Activated CD8-positive, alpha-beta memory T cell treated with anti-CD3 and anti-CD28 coated beads for 36 hours (primary cell): ENCODE data around the gene TIMM44. TPM values are rescaled to one million over a fixed set of nuclear protein-coding genes. Genes with fewer than 3 reads are reported as not detected.

ENCODE experiments used
- CTCF ChIA-PET: fragments of 350-600 bp; sonication (Branson Sonifier 250); formaldehyde crosslinking; loops from one replicate; lab custom pipeline; 2021; ENCODE audit warnings: antibody characterized with exemption; lab: Charles Lee
- POLR2A ChIA-PET: fragments of 350-600 bp; sonication (Branson Sonifier 250); formaldehyde crosslinking; loops from one replicate; lab custom pipeline; 2021; ENCODE audit warnings: antibody characterized with exemption; lab: Charles Lee
- total RNA-seq, 2 experiments: library from RNA; stranded (reverse); gene quantifications; one replicate each; pipeline ENCODE4 v1.2.3, GENCODE V29; 2021

Gene TIMM44
- total RNA-seq, 2 experiments from 2014 or later: 115 to 118 TPM

DNA sequence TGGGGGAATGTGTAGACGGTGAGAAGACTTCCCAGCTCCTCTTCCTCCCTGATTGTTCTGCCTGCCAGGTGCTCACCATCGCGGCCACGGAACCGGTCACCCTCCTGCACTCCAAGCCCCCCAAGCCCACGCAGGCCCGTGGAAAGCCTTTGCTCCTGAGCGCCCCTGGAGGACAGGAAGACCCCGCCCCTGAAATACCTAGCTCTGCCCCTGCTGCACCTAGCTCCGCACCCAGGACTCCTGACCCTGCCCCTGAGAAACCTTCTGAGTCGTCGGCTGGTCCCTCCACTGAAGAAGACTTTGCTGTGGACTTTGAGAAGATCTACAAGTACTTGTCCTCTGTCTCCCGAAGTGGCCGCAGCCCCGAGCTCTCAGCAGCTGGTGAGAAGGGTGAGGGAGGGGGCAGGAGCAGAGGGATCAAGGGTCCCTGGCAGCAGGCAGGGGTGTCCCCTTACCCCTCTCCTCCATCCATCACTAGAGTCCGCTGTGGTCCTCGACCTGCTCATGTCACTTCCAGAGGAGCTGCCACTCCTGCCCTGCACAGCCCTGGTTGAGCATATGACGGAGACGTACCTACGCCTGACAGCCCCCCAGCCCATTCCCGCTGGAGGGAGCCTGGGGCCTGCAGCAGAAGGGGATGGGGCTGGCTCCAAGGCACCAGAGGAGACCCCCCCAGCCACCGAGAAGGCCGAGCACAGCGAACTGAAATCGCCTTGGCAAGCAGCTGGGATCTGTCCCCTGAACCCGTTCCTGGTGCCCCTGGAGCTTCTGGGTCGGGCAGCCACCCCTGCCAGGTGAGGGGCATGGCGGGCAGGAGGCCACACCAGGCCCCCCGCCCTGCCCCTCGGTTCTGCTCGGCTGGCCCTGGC, 21.3 kb downstream of the TIMM44 start:
- POLR2A ChIA-PET: no interaction called here

DNA sequence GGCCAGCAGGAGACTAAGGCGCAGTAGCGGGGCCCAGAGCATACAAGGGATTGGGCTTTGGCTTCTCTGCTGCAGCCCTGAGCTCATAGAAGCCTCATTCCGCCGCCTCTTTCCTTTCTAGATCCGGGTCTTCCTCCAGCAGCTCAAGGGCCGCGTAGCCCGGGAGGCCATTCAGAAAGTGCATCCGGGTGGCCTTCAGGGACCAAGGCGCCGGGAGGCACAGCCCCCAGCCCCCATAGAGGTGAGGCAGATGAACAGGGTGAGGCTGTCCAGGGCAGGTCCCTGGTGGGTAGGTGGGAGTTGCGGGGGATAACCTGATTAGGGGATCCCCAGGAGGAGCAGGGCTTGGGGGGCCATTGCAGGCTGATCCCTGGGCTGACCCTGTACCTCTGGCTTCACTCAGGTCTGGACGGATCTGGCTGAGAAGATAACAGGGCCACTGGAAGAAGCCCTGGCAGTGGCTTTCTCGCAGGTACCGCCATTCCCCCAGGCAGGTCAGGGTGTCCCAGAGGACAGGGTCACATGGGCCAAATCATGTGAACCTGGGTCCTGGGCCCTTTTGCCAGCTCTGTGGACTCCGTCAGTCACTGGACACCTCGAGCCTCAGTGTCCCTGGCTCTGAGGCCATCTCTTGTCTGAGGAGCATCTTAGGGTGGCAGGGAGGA, 22.0 kb downstream of the TIMM44 start:
- POLR2A ChIA-PET: interaction anchor here (1.7 to 2.1 kb wide), 3 partner anchors 18 to 84 kb away, joined by 8 to 14 read pairs (median 11); partner anchors contain the start of genes ELAVL1, MAP2K7 and TIMM44
- CTCF ChIA-PET: interaction anchor here (1.0 to 3.2 kb wide), 3 partner anchors 22 to 241 kb away, joined by 5 to 18 read pairs (median 11); partner anchors contain the start of genes TIMM44 and TRAPPC5

More for the DNA sequence above, 21.3 kb downstream of the TIMM44 start:
- CTCF ChIA-PET: interaction anchor here (0.9 to 3.2 kb wide), 4 partner anchors 21 to 242 kb away, joined by 3 to 18 read pairs (median 8); partner anchors contain the start of genes TIMM44 and TRAPPC5

DNA sequence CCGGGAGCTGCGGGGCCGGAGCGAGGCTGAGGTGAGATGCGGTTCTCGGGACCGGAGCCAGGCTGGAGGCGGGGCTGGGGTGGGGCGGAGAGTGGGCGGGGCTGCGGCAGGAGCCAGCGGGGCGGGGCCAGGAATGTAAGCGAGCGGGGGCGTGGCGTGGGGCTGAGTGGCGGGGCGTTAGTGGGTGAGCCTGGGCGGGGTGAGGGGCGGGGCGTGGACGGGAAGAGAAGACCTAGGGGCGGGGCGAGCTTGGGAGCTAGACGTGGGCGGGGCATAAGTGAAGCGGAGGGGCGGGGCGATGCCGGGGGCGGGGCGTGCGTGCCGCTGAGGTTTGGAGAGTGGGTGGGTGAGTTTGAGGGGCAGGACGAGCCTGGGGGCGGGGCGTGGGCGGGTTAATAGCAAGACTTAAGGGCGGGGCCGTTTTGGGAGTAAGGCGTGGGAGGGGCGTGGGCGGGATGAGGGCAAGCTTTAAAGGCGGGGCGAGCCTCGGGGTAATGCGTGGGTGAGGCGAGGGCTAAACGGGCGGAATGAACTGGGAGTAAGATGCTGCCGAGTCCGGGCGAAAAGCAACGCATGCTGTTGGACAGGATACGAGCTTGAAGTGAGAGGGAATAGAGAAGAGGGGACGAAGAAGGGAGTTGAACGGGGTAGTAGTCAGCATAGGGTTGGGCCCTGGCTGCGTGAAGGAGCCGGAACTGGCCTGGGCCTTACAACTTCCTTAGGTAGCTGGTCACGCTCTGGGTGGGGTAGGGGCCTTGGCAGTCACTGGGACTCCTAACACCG, 22.8 kb downstream of the TIMM44 start:
- POLR2A ChIA-PET: interaction anchor here (1.0 to 2.1 kb wide), 4 partner anchors 17 to 85 kb away, joined by 3 to 14 read pairs (median 10); partner anchors contain the start of genes ELAVL1, MAP2K7 and TIMM44
- CTCF ChIA-PET: interaction anchor here (1.0 to 3.2 kb wide), 3 partner anchors 23 to 52 kb away, joined by 3 to 18 read pairs (median 11); partner anchors contain the start of gene TIMM44

DNA sequence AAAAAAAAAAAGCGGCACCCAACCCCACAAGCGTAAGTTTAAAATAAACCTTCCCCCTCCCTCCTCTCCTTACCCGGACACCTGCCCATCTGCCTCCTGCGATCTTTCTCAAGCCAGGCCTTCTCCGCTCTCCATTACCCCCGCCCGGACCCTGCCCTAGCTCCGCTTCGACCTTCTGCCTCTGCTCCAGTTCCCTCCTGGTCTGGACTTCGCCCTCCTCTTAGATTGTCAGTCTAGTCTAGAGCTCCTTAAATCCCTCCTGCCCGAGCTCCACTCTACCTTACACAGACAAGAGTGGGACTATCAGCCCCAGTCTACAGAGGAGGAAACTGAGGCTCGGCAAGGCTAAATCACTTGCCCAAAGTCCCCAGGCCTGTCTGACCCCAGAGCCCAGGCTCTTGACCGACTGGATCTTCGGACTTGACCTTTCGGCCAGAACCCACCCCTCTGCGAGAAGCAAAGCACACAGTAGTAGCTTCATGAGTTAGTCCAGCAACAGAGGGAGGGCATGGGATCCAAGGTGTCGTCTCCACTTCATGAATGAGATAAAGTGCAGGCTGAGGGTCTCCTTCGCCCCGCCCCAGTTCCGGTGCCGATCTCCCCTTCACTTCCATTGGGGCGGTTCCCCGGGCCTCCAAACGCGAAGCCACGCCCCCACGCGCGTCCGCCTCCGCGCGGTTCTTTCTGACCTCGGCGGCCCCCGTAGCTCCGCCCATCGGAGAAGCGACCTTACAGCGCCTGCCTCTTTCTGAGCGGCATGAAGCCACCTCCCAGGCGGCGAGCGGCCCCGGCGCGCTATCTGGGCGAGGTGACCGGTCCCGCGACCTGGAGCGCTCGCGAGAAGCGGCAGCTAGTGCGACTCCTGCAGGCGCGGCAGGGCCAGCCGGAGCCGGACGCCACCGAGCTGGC, 23.6 kb downstream of the TIMM44 start, which contains the start of gene SNAPC2:
Gene SNAPC2, plus strand, starts transcription at position 729 of the 909 bp plus-strand sequence. Its CDS starts 29 bp downstream, at position 758.
- ChIA-PET CTCF (interaction anchor here (0.6 to 4.9 kb wide), 5 partner anchors 16 to 912 kb away, joined by 3 to 24 read pairs (median 5); partner anchors contain the start of genes MAP2K7 and TIMM44), POLR2A (interaction anchor here (0.6 to 2.1 kb wide), 6 partner anchors 16 to 86 kb away, joined by 3 to 14 read pairs (median 6); partner anchors contain the start of genes ELAVL1, MAP2K7 and TIMM44)

DNA sequence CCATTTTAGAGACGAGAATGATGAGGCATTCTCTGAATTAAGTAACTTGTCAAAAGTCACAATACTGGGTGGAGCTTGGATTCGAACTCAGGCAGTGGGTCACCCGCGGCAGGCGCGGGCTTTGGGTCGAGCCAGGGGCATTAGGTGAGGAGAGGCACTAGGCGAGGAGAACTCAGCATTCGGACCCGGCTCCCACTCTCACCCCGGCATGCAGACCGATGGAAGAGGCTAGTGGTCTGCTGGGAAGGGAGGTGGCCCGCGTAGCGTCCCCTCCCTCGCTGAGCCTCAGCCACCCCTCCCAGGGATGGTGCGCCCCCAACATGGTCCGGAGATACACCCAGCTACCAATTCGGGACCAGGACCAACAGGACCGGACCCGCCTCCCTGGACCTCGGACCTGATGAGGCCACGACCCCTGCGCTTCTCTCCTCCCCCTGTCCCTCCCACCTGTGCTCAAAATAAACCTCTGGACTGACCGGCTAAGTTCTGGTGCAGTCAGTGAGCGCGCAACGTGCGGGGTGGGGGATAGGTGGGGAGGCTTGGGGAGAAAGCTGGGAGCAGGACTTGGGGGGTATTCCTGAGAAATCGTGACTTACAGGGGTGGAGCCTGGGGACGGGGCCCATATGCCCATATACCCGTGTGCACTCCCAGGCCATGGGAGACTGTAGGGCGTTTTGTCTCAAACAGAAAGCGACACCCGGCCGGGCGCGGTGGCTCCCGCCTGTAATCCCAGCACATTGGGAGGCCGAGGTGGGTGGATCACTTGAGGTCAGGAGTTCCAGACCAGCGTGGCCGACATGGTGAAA, 24.6 kb downstream of the TIMM44 start:
- ChIA-PET POLR2A (interaction anchor here (0.6 to 0.7 kb wide), 2 partner anchors 25 to 350 kb away, joined by 3 to 4 read pairs; partner anchors contain the start of gene TIMM44), CTCF (interaction anchor here (0.6 to 4.9 kb wide), 9 partner anchors 10 to 913 kb away, joined by 3 to 24 read pairs (median 5); partner anchors contain the start of genes ELAVL1, MAP2K7 and TIMM44)

DNA sequence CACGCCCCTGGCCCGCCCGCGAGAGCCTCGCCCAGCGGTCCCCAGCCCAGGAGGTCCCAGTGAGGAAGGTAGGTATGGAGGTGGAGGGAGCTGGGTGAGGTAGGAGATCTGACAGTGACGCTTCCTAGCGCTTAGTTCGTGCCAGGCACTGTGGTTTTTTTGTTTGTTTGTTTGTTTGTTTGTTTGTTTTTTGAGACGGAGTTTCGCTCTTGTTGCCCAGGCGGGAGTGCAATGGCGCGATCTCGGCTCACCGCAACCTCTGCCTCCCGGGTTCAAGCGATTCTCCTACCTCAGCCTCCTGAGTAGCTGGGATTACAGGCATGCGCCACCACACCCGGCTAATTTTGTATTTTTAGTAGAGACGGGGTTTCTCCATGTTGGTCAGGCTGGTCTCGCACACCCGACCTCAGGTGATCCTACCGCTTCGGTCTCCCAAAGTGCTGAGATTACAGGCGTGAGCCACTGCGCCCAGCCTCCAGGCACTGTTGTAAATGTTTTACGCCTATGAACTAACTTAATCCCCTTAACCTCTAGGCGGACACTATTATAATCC, 25.3 kb downstream of the TIMM44 start:
- POLR2A ChIA-PET: interaction anchor here (0.6 kb wide), 1 partner anchor 137 kb away, joined by 3 read pairs; no protein-coding TSS in a partner anchor
- CTCF ChIA-PET: interaction anchor here (0.8 to 4.9 kb wide), 7 partner anchors 10 to 91 kb away, joined by 3 to 24 read pairs (median 4); partner anchors contain the start of genes ELAVL1, MAP2K7 and TIMM44

DNA sequence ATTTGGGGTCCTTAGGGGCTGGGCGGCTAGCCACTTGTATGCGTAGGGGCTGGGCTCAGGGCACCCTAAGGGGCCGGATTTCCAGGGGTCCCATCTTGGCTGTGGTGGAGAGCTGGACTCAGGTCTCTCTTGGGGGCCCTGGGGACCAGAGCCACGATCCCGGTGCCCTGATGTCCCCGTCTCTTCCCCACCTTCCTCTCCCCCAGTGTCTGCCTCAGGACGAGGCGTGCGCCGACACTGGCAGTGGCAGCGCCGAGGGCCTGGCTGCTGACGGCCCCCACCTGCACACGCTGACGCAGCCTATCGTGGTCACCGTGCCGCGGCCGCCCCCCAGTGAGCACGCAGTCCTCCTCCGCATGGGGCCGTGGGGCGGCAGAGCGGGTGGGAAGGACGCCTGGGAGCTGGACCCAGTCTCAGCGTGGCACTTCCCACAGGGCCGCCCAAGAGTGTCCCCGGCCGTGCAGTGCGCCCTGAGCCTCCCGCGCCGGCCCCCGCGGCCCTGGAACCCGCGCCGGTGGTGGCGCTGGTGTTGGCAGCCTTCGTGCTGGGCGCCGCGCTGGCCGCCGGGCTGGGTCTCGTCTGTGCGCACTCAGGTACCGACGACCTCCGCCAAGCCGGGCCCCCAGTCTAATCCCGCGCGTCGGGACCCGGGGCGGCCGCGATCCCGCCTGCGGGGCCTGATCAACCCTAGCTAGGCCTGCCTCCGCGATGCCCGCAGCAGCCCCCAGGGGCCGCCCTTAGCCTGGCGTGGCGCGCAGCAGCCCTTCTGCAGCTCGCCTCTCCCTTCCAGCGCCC, 26.0 kb downstream of the TIMM44 start:
- ChIA-PET POLR2A (interaction anchor here (0.6 kb wide), 1 partner anchor 137 kb away, joined by 3 read pairs; no protein-coding TSS in a partner anchor), CTCF (interaction anchor here (0.8 to 4.9 kb wide), 7 partner anchors 9 to 91 kb away, joined by 3 to 24 read pairs (median 4); partner anchors contain the start of genes ELAVL1, MAP2K7 and TIMM44)

DNA sequence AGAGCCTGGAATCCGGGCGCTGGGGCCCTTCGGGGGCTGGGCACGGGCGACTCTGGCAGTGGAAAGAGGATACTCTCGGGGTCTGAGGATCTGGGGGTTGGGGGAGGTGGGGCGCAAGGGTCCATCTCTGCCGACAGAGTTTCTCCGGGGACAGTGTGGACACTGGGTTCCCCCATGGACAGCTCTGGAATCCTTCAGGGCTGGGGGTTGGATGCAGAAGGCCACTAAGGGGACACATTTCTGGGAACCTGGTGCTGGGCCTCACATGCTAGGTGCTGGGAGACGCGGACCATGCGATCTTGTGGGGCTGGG, 26.6 kb downstream of the TIMM44 start:
- POLR2A ChIA-PET: no interaction called here
- CTCF ChIA-PET: interaction anchor here (1.0 to 4.9 kb wide), 5 partner anchors 9 to 90 kb away, joined by 3 to 24 read pairs (median 8); partner anchors contain the start of genes MAP2K7 and TIMM44

DNA sequence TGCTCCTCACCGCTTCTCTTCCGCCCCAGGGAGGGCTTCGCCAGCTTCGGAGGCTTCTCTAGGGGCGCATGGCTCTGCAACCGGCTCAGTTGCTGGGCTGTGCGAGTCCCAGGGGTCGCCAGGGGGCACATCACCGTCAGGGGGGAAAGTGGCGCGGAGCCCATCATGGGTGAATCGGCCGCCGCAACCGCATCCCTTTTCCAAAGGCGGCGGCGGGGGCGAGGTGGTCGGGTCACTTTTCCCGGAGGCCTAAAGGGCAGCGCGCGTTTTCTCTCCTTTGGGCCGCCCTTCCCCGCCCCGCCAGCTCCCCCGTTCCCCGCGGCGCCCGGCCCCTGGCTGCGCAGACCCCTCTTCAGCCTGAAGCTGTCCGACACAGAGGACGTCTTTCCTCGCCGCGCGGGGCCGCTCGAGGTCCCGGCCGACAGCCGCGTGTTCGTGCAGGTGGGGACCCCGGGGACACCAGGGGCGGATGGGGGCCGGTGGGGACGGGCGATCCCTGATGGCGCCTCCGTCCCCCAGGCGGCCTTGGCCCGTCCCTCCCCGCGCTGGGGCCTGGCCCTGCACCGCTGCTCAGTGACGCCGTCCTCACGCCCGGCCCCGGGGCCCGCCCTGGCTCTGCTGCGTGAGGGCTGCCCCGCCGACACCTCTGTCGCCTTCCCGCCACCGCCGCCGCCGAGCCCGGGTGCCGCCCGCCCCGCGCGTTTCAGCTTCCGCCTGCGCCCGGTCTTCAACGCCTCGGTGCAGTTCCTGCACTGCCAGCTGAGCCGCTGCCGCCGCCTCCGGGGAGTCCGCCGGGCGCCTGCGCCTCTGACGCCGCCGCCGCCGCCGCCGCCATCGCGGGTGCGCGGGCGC, 27.1 kb downstream of the TIMM44 start:
- ChIA-PET CTCF (interaction anchor here (0.9 to 4.9 kb wide), 5 partner anchors 8 to 28 kb away, joined by 3 to 24 read pairs (median 8); partner anchors contain the start of genes MAP2K7 and TIMM44), POLR2A (interaction anchor here (0.6 kb wide), 2 partner anchors 312 to 847 kb away, joined by 3 to 4 read pairs; partner anchors contain the start of gene ZNF557)

DNA sequence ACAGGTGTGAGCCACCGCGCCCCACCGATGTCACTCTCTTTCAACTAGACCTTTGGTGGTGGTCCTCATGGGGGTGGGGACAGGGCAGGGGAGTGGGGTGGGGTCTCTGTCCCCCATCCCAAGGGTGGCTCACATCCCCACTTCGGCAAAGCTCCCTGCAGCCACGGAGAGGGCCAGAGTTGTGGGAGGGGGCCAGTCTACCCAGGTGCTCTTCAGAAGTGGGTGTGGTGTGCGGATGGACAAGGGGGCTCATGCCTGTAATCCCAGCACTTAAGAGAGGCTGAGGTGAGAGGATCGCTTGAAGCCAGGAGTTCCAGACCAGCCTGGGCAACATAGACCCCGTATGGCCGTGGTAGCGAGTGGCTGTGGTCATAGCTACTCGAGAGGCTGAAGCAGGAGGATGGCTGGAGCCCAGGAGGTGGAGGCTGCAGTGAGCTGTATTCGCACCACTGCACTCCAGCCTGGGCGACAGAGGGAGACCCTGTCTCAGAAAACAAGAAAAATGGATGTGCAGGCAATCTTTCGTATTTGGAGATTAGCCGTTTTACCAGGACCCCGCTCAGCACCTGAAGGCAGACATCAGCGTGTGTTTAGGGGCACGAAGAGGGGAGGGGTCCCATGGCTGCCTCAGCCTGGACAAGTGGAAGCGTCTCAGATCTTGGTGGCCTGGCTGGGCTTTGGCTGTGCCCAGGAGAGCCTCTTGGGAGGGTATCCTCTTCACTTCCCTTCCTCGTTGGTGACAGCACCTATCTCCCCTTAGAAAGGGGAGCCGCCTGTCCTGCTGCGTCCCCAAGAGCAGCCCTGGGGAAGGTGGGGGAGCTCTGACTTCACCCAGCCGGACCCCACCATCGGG, 28.0 kb downstream of the TIMM44 start:
- ChIA-PET CTCF (interaction anchor here (0.8 to 4.9 kb wide), 4 partner anchors 12 to 54 kb away, joined by 3 to 24 read pairs (median 4); partner anchors contain the start of gene MAP2K7), POLR2A (interaction anchor here (0.6 kb wide), 2 partner anchors 311 to 846 kb away, joined by 3 to 4 read pairs; partner anchors contain the start of gene ZNF557)

DNA sequence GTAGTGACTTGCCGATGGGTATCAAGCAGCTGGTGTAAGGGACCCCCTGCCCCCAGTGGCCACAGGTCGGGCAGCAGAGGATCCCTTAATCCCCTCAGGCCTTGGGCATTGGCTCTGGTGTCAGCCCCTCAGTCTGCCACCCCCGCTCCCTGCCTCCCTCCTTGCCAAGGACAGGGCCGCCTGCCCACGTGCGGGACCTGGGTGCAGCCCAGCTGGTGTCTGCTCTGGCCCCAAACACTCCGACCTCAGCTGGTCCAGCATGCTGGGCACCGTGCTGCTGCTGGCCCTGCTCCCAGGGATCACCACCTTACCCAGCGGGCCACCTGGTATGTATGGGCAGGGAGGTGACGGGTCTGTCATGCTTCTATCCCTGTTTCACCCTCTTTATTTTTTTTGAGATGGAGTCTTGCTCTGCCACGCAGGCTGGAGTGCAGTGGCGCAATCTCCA, 28.8 kb downstream of the TIMM44 start, which contains the start of gene TGFBR3L:
Gene TGFBR3L, plus strand, starts transcription at position 233 of the 448 bp plus-strand sequence.
- CTCF ChIA-PET: interaction anchor here (0.8 kb wide), 1 partner anchor 54 kb away, joined by 3 read pairs; no protein-coding TSS in a partner anchor
- POLR2A ChIA-PET: interaction anchor here (1.0 kb wide), 1 partner anchor 46 kb away, joined by 4 read pairs; no protein-coding TSS in a partner anchor

DNA sequence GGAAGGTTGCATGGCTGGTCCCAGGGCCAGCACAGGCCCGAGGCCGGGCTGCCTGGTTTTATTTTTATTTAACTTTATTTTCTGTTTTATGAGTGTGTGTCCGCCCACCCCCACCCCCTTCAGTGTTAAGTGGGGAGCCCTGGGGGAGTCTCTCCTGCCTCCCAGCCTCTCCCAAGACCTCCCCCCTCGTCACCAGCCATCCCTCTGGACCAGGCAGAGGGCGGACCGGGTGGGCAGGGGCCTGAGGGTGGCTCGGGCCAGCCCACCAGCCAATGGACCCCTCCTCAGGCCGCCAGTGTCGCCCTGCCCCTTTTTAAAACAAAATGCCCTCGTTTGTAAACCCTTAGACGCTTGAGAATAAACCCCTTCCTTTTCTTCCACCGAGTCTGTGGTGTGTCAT, 29.4 kb downstream of the TIMM44 start:
- POLR2A ChIA-PET: interaction anchor here (1.0 kb wide), 1 partner anchor 45 kb away, joined by 4 read pairs; no protein-coding TSS in a partner anchor

More for the DNA sequence above, 29.4 kb downstream of the TIMM44 start:
- CTCF ChIA-PET: no interaction called here
